NCI-H1694 treated with DMSO at 0.1 percent for 48 hours (cell line): ENCODE measurements around the gene SKIL.

Experiments used
- DNase-seq: peaks from one replicate; lab custom pipeline; 2025; lab: John Stamatoyannopoulos, UW

Gene SKIL

DNA sequence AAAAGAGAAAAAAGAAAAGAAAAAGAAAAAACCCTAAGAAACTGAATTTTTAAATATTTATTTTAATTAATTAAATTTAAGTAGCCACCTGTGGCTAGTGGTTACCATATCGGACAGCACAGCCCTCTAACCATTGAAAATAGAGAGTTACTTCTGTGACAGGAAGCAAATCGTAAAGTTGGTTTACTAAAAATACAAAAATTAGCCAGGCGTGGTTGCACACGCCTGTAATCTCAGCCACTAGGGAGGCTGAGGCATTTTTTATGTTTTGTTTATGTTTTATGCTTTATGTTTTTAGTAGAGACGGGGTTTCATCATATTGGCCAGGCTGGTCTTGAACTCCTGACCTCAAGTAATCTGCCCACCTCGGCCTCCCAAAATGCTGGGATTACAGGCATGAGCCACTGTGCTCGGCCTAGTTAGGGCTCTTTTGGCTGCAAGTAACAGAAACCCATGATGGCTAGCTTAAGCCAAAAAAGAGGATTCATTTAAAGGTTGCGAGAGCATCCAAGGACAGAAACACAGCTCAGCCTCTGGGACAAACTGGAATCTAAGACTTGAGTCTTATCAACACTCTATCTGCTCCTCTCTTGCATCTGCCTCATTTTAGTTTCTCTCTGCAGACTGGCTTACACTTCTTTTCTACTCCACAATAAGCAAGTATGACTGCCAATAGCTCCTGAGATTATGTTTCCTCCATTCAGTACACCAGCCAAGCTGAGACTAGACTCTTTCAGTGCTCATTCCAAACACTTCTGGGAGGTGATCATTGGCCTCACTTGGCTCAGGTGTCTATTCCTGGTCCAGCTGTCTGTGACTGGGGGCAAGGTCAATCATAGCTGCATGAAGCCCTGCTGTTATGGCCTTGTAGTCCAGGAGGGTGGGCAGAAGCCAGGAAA lies 6.8 kb upstream of the SKIL start:
- no peak for DNase-seq

- DNase-seq = no peak
These were observed 4.6 kb upstream of the SKIL start for GRCh38 chr3:170352936-170353335.

DNA sequence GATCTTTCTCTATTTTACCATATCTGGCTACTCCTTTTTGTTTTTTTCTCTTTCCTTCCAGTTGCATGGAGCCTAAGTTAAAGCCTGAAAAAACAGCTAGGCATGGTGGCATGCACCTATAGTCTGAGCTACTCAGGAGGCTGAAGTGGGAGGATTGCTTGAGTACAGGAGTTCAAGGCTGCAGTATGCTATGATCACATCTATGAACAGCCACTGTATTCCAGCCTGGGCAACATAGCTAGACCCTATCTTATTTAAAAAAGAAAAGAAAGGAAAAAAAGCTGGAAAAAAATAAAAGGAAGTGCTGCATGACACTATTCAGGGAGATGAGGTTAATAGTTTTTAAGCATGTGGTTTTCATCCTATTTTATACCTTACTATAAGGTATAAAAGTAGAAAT lies 4.0 kb upstream of the SKIL start:
- DNase-seq = no peak

- no peak for DNase-seq
These were observed 2.8 kb upstream of the SKIL start for GRCh38 chr3:170354760-170355159.

GRCh38 chr3:170355738-170356595 lies 1.5 kb upstream of the SKIL start:
- peak; percentile 64 for DNase-seq

GRCh38 chr3:170356596-170357175 lies 829 bp upstream of the SKIL start:
- peak; percentile 49 for DNase-seq

DNA sequence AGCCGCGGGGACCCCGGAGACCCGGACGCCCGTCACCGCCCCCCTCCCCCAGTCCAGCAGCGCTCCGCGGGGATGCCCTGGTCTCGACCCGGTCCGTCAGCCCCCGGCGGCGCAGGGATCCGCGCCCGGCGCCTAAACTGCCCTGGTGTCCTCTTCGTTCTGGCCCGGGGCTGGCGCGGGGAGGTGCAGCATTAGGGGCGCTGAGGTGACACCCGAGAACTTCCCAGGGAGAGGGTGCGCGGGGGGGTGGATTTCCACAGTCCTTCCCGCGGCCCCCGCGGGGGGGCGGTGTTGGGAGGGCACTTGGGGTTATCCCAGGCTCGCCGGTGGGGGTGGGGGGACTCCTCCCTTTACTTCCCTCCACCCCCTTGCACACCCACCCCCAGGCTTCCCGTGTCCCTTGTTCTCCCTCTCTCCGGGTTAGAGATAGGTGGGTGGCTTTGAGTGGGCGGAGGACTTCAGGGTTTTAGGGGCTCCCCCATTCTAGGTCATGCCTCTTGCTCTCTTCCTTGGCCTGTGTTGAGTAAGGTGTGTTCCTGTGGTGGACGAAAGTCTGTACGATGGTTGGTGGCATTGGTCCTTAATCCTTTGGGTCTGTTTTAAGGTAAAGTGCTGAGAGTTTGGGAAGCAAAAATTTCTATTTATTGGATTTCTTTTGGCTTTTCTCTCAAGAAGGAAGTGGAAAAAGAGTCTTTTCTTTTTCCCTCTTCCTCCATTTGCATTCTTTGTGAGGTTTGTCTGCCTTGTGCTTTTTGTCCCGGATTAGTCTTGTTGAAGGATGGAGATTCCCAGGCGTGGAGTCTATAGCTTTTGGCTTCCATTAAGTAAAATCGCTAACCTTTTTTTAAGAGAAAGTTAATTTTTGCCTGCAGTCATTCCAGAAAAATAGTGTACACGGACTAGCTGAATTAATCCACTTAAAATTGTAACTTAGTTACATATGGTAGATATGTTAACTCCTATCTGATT lies 811 bp downstream of the SKIL start:
- peak; percentile 20 for DNase-seq

DNA sequence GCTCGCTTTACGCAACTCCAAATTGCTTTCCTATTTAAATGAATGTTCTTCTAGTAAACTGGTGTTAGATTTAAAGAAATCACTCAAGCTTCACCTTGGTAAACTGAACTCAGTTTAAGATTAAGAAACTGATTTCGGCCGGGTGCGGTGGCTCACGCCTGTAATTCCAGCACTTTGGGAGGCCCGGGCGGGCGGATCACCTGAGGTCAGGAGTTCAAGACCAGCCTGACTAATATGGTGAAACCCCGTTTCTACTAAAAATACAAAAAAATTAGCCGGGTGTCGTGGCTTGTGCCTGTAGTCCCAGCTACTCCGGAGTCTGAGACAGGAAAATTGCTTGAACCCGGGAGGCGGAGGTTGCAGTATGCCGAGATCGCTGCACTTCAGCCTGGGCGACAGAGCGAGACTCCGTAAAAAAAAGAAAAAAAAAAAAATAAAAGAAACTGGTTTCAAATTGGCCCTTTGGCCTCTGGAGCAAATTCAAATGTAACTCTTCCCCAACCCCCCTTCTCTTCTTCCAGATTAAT lies 1.7 kb downstream of the SKIL start:
- DNase-seq = no peak

DNA sequence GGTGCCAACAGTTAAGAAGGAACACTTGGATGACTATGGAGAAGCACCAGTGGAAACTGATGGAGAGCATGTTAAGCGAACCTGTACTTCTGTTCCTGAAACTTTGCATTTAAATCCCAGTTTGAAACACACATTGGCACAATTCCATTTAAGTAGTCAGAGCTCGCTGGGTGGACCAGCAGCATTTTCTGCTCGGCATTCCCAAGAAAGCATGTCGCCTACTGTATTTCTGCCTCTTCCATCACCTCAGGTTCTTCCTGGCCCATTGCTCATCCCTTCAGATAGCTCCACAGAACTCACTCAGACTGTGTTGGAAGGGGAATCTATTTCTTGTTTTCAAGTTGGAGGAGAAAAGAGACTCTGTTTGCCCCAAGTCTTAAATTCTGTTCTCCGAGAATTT lies 3.0 kb downstream of the SKIL start:
- DNase-seq = no peak

- DNase-seq = no peak
These were observed 3.4 kb downstream of the SKIL start for GRCh38 chr3:170360916-170361315.

DNA sequence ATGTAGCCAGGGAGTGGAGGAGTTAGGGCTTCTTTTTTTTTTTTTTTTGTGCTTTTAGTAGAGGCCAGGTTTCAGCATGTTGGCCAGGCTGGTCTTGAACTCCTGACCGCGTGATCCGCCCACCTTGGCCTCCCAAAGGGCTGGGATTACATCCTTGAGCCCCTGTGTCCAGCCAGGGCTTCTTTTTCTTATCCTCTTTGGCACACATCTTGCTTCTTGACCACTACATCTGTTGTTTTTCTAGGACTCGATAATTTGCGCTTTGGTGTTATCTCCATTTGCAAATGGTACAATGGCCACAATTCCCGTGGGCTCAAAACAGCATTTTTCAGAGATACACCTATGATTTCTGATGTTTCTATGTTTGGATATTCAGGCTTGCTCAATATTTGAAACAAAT lies 4.2 kb downstream of the SKIL start:
- no peak for DNase-seq

DNA sequence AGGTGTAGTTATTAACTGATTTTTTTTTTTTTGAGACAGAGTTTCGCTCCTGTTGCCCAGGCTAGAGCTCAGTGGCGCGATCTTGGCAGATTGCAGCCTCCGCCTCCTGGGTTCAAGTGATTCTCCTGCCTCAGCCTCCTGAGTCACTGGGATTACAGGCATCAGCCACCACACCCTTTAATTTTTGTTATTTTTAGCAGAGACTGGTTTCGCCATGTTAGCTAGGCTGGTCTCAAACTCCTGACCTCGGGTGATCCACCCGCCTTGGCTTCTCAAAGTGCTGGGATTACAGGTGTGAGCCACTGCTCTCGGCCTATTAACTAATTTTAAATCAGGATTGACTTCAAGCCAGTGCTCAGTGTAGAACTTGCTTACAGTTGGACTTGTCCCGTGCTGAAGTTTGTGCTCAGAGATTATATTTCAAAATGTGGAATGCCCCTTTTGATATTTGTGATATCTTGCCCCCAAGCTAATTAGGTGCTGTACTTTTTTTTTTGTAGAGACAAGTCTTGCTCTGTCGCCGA lies 6.0 kb downstream of the SKIL start:
- DNase-seq = no peak

DNA sequence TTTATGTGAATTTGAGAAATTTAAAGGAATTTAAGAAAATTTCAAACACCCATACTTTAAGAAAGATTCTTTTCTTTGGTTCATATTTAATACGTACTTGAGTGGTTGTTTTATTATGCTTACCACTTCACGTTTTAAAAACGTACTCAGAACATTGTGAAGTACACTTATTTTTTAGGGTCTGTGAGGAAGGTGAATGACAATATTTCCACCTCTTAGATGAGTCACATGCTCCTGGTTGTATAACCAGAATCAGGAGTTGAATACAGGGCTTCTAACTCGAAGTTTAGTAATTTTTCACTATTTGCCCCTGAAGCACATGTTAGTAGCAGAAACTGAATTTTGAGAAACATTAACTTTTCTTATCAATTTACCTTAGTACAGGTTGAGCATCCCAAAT lies 7.5 kb downstream of the SKIL start:
- no peak for DNase-seq

GRCh38 chr3:170367797-170368196 lies 10.3 kb downstream of the SKIL start:
- DNase-seq = no peak

DNA sequence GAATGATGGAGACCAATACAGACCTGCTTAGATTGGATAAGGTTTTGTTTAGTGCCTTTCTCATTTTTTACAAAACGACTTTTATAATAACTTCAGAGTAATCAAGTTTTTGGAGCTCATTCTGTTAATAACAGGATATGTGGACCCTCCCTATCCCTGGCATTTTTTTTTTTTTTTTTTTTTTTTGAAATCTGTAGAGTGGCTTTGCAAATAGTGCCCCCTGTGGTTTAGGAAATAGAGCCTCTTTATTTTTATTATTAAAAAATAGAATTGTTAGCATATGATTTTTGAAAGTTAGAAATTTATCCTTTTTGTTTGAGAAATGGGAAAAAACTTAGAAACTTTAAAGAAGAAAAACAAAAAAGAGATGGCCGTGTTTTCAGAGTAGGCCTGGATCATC lies 11.4 kb downstream of the SKIL start:
- DNase-seq = peak; percentile 14

DNA sequence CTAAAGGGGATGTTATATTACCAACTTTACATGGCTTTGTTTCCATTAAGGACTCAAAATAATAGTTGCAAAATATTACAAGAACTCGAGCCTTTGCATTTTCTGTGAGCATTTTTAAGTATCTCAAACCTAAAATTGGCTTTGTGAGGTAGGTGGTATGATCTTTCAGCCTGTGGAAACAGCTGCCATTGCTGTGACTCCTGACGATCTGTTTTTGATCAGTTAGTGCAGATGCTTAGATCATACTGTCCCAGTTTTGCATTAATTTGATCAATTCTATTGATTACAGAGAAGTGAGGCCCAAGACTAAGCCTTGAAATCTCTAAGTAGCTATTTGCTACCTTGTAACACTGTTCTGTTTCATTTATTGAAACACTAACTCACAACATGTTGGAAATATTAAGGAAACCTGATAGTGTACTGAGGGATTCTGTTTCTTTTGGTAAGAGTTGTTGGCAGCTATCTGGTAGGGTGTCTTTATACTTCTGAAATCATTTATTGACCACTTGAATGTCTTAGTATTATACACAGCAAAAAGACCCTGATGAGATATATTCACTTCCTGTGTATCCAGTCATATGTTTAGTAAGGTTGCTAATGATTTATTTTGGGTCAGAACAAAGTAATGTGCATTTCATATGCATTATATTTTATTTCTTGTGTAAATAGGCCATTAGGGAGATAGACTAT lies 14.8 kb downstream of the SKIL start:
- DNase-seq = no peak

DNA sequence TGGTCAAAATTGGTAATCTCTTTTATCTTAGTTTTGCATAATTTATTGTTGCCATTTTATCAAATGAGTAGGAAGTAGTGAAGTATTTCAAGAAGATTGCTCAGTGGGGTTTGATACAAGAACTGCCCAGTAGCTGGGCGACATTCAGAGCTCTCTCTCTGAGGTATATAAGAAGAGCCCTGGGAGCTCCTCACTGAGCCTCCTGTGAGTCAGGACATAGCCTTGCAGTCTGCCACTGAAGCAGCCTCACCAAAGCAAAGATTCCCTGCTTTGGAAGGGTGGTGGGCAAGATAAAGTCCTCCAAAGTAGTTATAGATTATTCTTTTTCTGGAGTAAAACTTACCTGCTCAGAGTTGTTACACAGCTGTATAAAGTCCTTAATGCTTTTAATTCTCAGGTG lies 26.1 kb downstream of the SKIL start:
- DNase-seq = no peak

- no peak for DNase-seq
These were observed 29.0 kb downstream of the SKIL start for GRCh38 chr3:170386468-170386867.

- DNase-seq = no peak
These were observed 30.4 kb downstream of the SKIL start for GRCh38 chr3:170387950-170388349.

- DNase-seq = no peak
These were observed 33.6 kb downstream of the SKIL start for GRCh38 chr3:170391108-170391507.
